PC-9 (cell line): ENCODE results near the gene LRRC71. TPM values are rescaled to one million over a fixed set of nuclear protein-coding genes. Genes with fewer than 3 reads are reported as not detected.
"Not testable (repeated sequence)": the region's sequence is repeated elsewhere in the genome, so short reads cannot be mapped to it uniquely, and the experiment has no call there.

ENCODE experiments used
- BruUV-seq: library from RNA; stranded (reverse); fragments of 400-500 nt; replicated peaks from 2 replicates; lab custom pipeline; 2021; lab: Mats Ljungman, UMichigan
- CTCF ChIA-PET: fragments of 300-600 bp; sonication (Branson Sonifier 250); formaldehyde crosslinking; loops from one replicate; lab custom pipeline; 2022; ENCODE audit warnings: antibody characterized with exemption; lab: Charles Lee
- POLR2A ChIA-PET: fragments of 300-600 bp; sonication (Branson Sonifier 250); formaldehyde crosslinking; loops from one replicate; lab custom pipeline; 2022; ENCODE audit warnings: antibody characterized with exemption; ENCODE audit not compliant: unreplicated experiment; lab: Charles Lee
- DNase-seq, 2 experiments: peaks; one replicate each; pipeline versions ENCODE4 v3.0.0 to v3.0.0-alpha.2; 2015 to 2022; ENCODE audit warnings: mixed read lengths in 1 of 2
- H2AFZ ChIP-seq: fragments of 200-600 bp; sonication (generic); 2 replicates; pipeline ENCODE4 v1.8.1; 2017; ENCODE audit warnings: antibody characterized with exemption
- H3F3A ChIP-seq: fragments of 200-600 bp; sonication (generic); 2 replicates; pipeline ENCODE4 v1.8.1; 2017; ENCODE audit warnings: antibody characterized with exemption, mild to moderate bottlenecking, low read depth; ENCODE audit not compliant: insufficient read depth
- H3K27ac ChIP-seq: fragments of 200-600 bp; sonication (generic); 2 replicates; pipeline ENCODE4 v1.6.1; 2016; ENCODE audit warnings: mixed run types
- H3K27me3 ChIP-seq: fragments of 200-600 bp; sonication (generic); 2 replicates; pipeline ENCODE4 v1.6.1; 2016; ENCODE audit warnings: low read depth, mixed run types; ENCODE audit not compliant: insufficient read depth
- H3K36me3 ChIP-seq: fragments of 200-600 bp; sonication (generic); 2 replicates; pipeline ENCODE4 v1.6.1; 2016; ENCODE audit warnings: low read depth, mixed run types
- H3K4me1 ChIP-seq: fragments of 200-600 bp; sonication (generic); replicated peaks from 2 replicates; pipeline ENCODE4 v1.6.1; 2016; ENCODE audit warnings: mixed run types; ENCODE audit not compliant: insufficient read depth
- H3K4me2 ChIP-seq: fragments of 200-600 bp; sonication (generic); 2 replicates; pipeline ENCODE4 v1.6.1; 2017; ENCODE audit warnings: mixed run types
- H3K4me3 ChIP-seq: fragments of 200-600 bp; sonication (generic); 2 replicates; pipeline ENCODE4 v1.6.1; 2016; ENCODE audit warnings: mixed run types
- H3K79me2 ChIP-seq: fragments of 200-600 bp; sonication (generic); 2 replicates; pipeline ENCODE4 v1.6.1; 2017; ENCODE audit warnings: low read depth, mixed run types
- H3K9me2 ChIP-seq: fragments of 200-600 bp; sonication (generic); 2 replicates; pipeline ENCODE4 v1.8.1; 2017; ENCODE audit warnings: mild to moderate bottlenecking; ENCODE audit not compliant: insufficient read depth
- H3K9me3 ChIP-seq: fragments of 200-600 bp; sonication (generic); 2 replicates; pipeline ENCODE4 v1.8.1; 2016; ENCODE audit warnings: low read depth; ENCODE audit not compliant: insufficient read depth
- H4K20me1 ChIP-seq: fragments of 200-600 bp; sonication (generic); 2 replicates; pipeline ENCODE4 v1.8.1; 2017; ENCODE audit not compliant: insufficient read depth
- EZH2 ChIP-seq: fragments of 200-600 bp; sonication (generic); IDR thresholded peaks from 2 replicates; pipeline ENCODE4 v1.8.0; 2017; ENCODE audit warnings: antibody characterized with exemption, low read depth
- intact Hi-C: fragments of 100-400 bp; cut with micrococcal nuclease; formaldehyde crosslinking; loops from one replicate; pipeline ENCODE4 v1.10.0; 2022; ENCODE audit not compliant: unreplicated experiment
- total RNA-seq: library from RNA; stranded (reverse); gene quantifications from 2 replicates; pipeline ENCODE4 v1.2.3, GENCODE V29; 2021
- TF ChIP-seq, protein P1 (sequence below): fragments of 200-600 bp; sonication (generic); conservative IDR thresholded peaks from 2 replicates; pipeline ENCODE4 v1.6.1; 2017; ENCODE audit warnings: mixed run types, antibody characterized with exemption, mild to moderate bottlenecking, moderate library complexity

The LRRC71 gene
- total RNA-seq, 1 experiment from 2014 or later, result not detected

DNA sequence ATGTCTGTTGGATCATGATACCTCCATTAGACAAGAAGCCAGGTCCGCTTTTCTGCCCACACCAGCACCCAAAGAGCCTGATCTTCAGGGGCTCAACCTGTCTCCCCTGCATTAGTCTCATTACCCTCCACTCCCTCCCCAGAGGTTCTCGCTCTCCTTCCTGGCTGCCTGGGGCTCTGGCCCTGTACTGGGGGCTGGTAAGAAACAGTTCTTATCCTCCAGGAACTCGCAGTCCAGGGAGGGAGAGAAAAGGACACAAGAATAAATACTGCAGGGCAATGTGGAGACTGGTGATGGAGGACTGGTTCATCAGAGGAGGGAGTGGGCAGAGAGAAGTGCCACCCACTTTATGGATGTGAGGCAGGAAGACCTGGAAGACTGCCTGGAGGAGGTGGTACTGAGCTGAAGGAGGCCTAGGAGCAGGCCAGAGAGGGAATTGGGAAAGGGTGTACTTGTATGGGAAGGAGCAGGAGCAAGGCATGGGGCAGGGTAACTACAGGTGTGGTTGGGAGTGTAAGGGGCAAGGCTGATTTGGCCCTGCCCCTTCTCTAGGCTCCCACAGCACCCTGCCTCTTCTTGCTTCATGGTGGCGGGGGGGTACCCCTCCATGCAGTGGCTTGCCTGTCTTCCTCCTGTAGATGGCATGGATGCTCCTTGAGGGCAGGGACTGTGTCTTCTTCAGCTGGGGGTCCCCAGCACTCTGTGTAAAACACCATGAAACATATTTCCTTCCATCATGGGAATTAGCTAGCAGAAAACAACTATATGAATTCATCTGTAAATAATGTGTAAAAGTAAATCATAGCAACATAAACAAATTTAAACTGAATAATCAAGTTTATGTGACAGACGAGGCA lies 5.0 kb downstream of the LRRC71 start:
- no peak for DNase-seq
- Histone ChIP-seq H3K4me2 (peak overlapping the region; percentile 20; the same call in 1 of the 2 replicates), H3K9me2 (no peaks in the 10 kb centered on the region), H3K4me1 (peaks cover 30% of the 10 kb centered on the region), H3K36me3 (no peaks in the 10 kb centered on the region), H3K4me3 (no peak overlapping the region), H3K27ac (no peak overlapping the region), H2AFZ (no peak overlapping the region), H3K9me3 (no peaks in the 10 kb centered on the region), H3K27me3 (0 out of 2 replicates have a peak, but pooled peaks cover 4% of the 10 kb centered on the region), H3K79me2 (no peaks in the 10 kb centered on the region), H4K20me1 (no peaks in the 10 kb centered on the region), H3F3A (peaks cover 31% of the 10 kb centered on the region)
- ChIA-PET POLR2A (no interaction called here), CTCF (interaction anchor here (0.8 kb wide), 1 partner anchor 66 kb away, joined by 3 read pairs; no protein-coding TSS in a partner anchor)
- intact Hi-C loops, result loop anchor here (2.0 to 10.0 kb wide), 4 partner anchors 33 to 301 kb away; no protein-coding TSS in a partner anchor
- no TSS peak for BruUV-seq
- no peak for TF ChIP-seq EZH2
- TF ChIP-seq, protein P1, sequence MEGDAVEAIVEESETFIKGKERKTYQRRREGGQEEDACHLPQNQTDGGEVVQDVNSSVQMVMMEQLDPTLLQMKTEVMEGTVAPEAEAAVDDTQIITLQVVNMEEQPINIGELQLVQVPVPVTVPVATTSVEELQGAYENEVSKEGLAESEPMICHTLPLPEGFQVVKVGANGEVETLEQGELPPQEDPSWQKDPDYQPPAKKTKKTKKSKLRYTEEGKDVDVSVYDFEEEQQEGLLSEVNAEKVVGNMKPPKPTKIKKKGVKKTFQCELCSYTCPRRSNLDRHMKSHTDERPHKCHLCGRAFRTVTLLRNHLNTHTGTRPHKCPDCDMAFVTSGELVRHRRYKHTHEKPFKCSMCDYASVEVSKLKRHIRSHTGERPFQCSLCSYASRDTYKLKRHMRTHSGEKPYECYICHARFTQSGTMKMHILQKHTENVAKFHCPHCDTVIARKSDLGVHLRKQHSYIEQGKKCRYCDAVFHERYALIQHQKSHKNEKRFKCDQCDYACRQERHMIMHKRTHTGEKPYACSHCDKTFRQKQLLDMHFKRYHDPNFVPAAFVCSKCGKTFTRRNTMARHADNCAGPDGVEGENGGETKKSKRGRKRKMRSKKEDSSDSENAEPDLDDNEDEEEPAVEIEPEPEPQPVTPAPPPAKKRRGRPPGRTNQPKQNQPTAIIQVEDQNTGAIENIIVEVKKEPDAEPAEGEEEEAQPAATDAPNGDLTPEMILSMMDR, result no peak

DNA sequence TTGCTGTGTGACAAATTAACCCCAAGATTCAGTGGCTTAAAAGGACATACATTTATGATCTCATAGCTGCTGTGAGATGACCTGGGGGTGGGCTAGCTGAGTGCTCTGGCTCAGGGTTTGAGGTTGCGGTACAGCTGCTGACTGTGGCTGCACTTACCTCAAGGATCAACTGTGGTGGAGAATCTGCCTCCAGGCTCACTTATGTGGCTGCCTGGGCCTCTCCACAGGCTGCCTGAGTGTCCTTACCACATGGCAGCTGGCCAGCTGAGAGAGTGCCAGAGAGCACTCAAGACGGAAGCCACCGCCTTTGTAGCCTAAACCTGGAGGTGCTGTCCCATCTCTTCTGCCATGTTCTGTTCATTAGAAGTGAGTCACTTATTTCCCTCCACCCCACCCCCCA lies 5.7 kb downstream of the LRRC71 start:
- no TSS peak for BruUV-seq
- H3K4me1 ChIP-seq, result peaks cover 30% of the 10 kb centered on the region

DNA sequence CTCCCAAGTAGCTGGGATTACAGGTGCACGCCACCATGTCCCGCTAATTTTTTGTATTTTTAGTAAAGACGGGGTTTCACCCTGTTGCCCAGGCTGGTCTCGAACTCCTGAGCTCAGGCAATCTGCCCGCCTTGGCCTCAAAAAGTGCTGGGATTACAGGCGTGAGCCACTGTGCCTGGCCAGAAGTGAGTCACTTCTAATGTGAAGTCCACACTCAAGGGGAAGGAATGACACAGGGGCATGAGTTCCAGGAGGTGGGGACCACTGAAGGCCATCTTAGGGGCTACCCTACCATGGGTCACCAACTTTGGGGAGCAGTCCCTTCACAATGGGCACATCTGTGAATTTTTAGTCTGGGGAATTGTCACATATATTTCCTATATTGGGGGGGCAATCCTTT lies 6.3 kb downstream of the LRRC71 start:
- not testable (repeated sequence) for H2AFZ ChIP-seq, H3K36me3 ChIP-seq, H3K79me2 ChIP-seq, H3K9me3 ChIP-seq, H3K27me3 ChIP-seq, H4K20me1 ChIP-seq, DNase-seq, BruUV-seq, H3K9me2 ChIP-seq, H3K4me3 ChIP-seq, H3K27ac ChIP-seq
- Histone ChIP-seq H3K4me1 (peaks cover 30% of the 10 kb centered on the region), H3F3A (peaks cover 31% of the 10 kb centered on the region), H3K4me2 (peak overlapping the region; percentile 93; the same call in 1 of the 2 replicates)
- CTCF ChIA-PET, result interaction anchor here (0.6 to 1.6 kb wide), 5 partner anchors 9 to 237 kb away, joined by 3 to 10 read pairs (median 4); no protein-coding TSS in a partner anchor
- intact Hi-C loops, result loop anchor here (1.0 to 10.0 kb wide), 7 partner anchors 32 to 302 kb away; no protein-coding TSS in a partner anchor
- POLR2A ChIA-PET, result interaction anchor here (0.8 kb wide), 1 partner anchor 116 kb away, joined by 3 read pairs; no protein-coding TSS in a partner anchor

More for the DNA sequence above, 5.7 kb downstream of the LRRC71 start:
- Histone ChIP-seq H2AFZ (no peak overlapping the region), H3K79me2 (no peaks in the 10 kb centered on the region), H3K9me2 (no peaks in the 10 kb centered on the region), H3K9me3 (no peaks in the 10 kb centered on the region), H3K36me3 (no peaks in the 10 kb centered on the region), H3K27me3 (0 out of 2 replicates have a peak, but pooled peaks cover under 1% of the 10 kb centered on the region), H3F3A (peaks cover 31% of the 10 kb centered on the region), H3K4me2 (peak overlapping the region; percentile 93; the same call in 1 of the 2 replicates), H3K4me3 (no peak overlapping the region), H3K27ac (no peak overlapping the region), H4K20me1 (no peaks in the 10 kb centered on the region)
- CTCF ChIA-PET, result interaction anchor here (0.6 to 0.8 kb wide), 3 partner anchors 8 to 236 kb away, joined by 3 to 10 read pairs (median 4); no protein-coding TSS in a partner anchor
- intact Hi-C loops, result loop anchor here (2.0 to 10.0 kb wide), 4 partner anchors 33 to 301 kb away; no protein-coding TSS in a partner anchor
- peak; percentile 86 to 88 for DNase-seq
- TF ChIP-seq, protein P1, result no peak
- TF ChIP-seq EZH2, result no peak
- POLR2A ChIA-PET, result no interaction called here
